Right lobe of liver (tissue), 6 donors: ENCODE measurements around the gene FANCC. TPM values are rescaled to one million over a fixed set of nuclear protein-coding genes. Genes with fewer than 3 reads are reported as not detected.
A peak's percentile ranks its signal among the peaks of the same experiment; 100 is the strongest.

Experiments
- ATAC-seq, 4 donors: fragments of 200-7000 bp; cut with Tn5 transposase; one replicate each; pipeline ENCODE4 v1.9.1; 2020; ENCODE audit warnings: mild to moderate bottlenecking in 4 of 4, moderate library complexity in 4 of 4
- DNase-seq, 3 donors: peaks; one replicate each; pipeline ENCODE4 v3.0.0-alpha.2; 2020
- H3K27ac ChIP-seq, 3 donors: fragments of 200-600 bp; one replicate each; pipeline ENCODE4 v1.8.0; 2022
- H3K27me3 ChIP-seq, 2 donors: fragments of 200-600 bp; one replicate each; pipeline ENCODE4 v1.8.0; 2022
- H3K36me3 ChIP-seq, 4 donors: fragments of 200-600 bp; sonication (generic) in 1 of 4; one replicate each; pipeline versions ENCODE4 v1.5.1 to v1.8.0; 2017 to 2022; ENCODE audit warnings: control low read depth in 1 of 4
- H3K4me1 ChIP-seq, 4 donors: fragments of 200-600 bp; sonication (generic) in 1 of 4; one replicate each; pipeline versions ENCODE4 v1.5.1 to v1.8.0; 2017 to 2022; ENCODE audit warnings: control low read depth in 1 of 4
- H3K4me3 ChIP-seq, 3 donors: fragments of 200-600 bp; one replicate each; pipeline ENCODE4 v1.8.0; 2022
- H3K9me3 ChIP-seq, 4 donors: fragments of 200-600 bp; sonication (generic) in 1 of 4; one replicate each; pipeline versions ENCODE4 v1.5.1 to v1.8.0; 2017 to 2022; ENCODE audit warnings: control low read depth in 1 of 4
- POLR2A ChIP-seq: fragments of 450-650 bp; IDR thresholded peaks from one replicate; pipeline ENCODE4 v1.6.1; 2017; ENCODE audit warnings: antibody characterized with exemption, mild to moderate bottlenecking
- WGBS: methylation state at CpG from one replicate; pipeline ENCODE4 v1.1.6; 2018; ENCODE audit warnings: low coverage, low lambda C conversion rate; ENCODE audit not compliant: insufficient coverage; ENCODE audit errors: missing lambda C conversion rate; 5-methylcytosine and 5-hydroxymethylcytosine counted together
- intact Hi-C, 2 donors: fragments of 100-400 bp; cut with DNase I; formaldehyde crosslinking; loops; one replicate each; pipeline versions ENCODE4 v1.11.2 to v1.14.1; 2022
- total RNA-seq, 6 experiments: library from RNA; depleted of rRNA in 2 of 6; stranded (reverse); fragments of >200 nt in 2 of 6; fragmentation: NEBNext Ultra II Directional in 3 of 6; extraction: Animal tissue kit (Norgen Biotek cat#: 25700) in 3 of 6; gene quantifications; one replicate each; pipeline versions ENCODE4 v1.1.0 to v1.2.4, GENCODE V29; 2016 to 2023
- TF ChIP-seq, protein P1 (sequence below), 4 donors: fragments of 200-600 bp in 3 of 4; fragments of 450-650 bp in 1 of 4; IDR thresholded peaks; one replicate each; pipeline versions ENCODE4 v1.5.1 to v1.8.0; 2016 to 2022; ENCODE audit warnings: antibody characterized with exemption in 4 of 4, mild to moderate bottlenecking in 2 of 4
- donor health status: DM: no; HTN: yes; CAD: no.
- donor health status: DM: no; HTN: no; CAD: no.
- donor health status: DM: no; HTN: no; CAD: no.
- donor health status: DM: no; HTN: yes; CAD: no.
- donor health status: DM: no; HTN: yes; CAD: no.

FANCC gene
- total RNA-seq, 6 experiments from 2014 or later, result 8.1 to 27.9 (median 13.2) TPM

DNA sequence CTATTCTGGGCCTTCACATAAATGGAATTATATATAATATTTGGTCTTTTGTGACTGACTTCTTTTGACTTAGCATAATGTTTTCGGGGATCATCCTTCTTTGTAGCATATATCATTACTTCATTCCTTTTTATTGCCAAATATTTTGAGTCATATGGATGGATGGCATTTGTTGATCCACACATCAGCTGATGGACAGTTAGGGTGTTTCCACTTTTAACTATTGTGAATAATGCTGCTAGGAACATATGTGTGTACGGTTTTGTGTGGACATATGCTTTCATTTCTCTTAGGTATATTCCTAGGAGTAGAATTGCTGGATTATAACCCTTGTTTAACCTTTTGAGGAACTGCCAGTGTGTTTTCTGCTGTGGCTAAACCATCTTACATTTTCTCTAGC lies 249.6 kb downstream of the FANCC start:
- no peak overlapping the region for H3K4me3 ChIP-seq
- intact Hi-C loops, result no loop called here
- H3K27me3 ChIP-seq, result no peaks in the 10 kb centered on the region
- peaks cover 0 to 67% (median 24%) of the 10 kb centered on the region in 4 donors for H3K4me1 ChIP-seq
- H3K27ac ChIP-seq, result no peak overlapping the region
- 50% methylated on average over 2 of the region's 2 CpGs for WGBS
- ATAC-seq (no peak), DNase-seq (no peak)
- peaks cover 0 to 61% (median 11%) of the 10 kb centered on the region in 4 donors for H3K36me3 ChIP-seq
- TF ChIP-seq, protein P1, sequence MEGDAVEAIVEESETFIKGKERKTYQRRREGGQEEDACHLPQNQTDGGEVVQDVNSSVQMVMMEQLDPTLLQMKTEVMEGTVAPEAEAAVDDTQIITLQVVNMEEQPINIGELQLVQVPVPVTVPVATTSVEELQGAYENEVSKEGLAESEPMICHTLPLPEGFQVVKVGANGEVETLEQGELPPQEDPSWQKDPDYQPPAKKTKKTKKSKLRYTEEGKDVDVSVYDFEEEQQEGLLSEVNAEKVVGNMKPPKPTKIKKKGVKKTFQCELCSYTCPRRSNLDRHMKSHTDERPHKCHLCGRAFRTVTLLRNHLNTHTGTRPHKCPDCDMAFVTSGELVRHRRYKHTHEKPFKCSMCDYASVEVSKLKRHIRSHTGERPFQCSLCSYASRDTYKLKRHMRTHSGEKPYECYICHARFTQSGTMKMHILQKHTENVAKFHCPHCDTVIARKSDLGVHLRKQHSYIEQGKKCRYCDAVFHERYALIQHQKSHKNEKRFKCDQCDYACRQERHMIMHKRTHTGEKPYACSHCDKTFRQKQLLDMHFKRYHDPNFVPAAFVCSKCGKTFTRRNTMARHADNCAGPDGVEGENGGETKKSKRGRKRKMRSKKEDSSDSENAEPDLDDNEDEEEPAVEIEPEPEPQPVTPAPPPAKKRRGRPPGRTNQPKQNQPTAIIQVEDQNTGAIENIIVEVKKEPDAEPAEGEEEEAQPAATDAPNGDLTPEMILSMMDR (IDR thresholded peaks at IDR 0.05), result no peak
- TF ChIP-seq POLR2A, result no peak
- no peaks in the 10 kb centered on the region for H3K9me3 ChIP-seq

DNA sequence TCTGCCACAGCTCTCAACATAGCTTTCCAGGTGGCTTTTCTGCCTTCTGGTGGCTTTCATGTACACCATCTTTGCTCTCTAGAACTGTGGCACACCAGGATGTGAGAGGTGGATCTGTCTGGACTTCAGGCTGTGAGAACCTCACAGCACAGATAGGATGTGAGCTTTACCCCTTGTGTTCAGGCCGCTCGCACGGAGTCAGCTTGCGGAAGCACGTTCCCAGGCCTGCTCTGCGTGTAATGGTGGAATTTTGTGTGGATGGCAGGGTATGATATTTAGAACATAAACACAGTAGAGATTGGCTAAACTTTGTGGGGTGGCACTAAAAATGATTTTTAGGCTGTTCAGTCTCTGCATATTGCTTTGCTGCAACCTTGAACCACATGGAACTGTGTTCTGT lies 250.5 kb downstream of the FANCC start:
- peak overlapping the region in 1 of 3 donors; percentile 87 for H3K27ac ChIP-seq
- intact Hi-C loops, result no loop called here
- H3K36me3 ChIP-seq, result peaks cover 0 to 68% (median 15%) of the 10 kb centered on the region in 4 donors
- H3K4me1 ChIP-seq, result peaks cover 0 to 66% (median 27%) of the 10 kb centered on the region in 4 donors
- H3K4me3 ChIP-seq, result no peak overlapping the region
- no peaks in the 10 kb centered on the region for H3K27me3 ChIP-seq
- TF ChIP-seq, protein P1 (IDR thresholded peaks at IDR 0.05), result no peak
- TF ChIP-seq POLR2A, result no peak
- no peak for DNase-seq
- H3K9me3 ChIP-seq, result no peaks in the 10 kb centered on the region
- ATAC-seq, result no peak
- 98% methylated on average over 6 of the region's 6 CpGs for WGBS

DNA sequence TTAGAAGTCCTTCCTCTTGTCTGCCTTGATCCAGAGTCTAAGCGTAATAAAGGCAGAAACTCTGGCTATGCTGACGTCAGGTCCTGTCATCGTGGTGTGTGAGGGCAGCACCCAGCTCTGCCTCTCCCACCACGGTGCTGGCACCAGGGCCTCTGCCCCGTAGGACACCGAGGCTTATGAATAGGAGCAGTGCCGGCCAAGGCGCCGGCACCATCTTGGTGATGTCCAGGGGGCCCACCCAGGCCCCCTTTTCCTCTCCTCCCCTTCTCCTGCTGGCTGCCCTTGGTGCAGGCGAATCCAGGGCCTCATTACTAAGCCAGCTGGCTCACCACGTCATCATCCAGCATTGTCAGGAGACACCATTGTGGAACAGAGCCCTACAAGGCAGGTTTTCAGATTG lies 252.3 kb downstream of the FANCC start:
- WGBS, result 29% methylated on average over 5 of the region's 11 CpGs
- no peak for TF ChIP-seq POLR2A
- TF ChIP-seq, protein P1 (IDR thresholded peaks at IDR 0.05), result no peak
- peaks cover 0 to 72% (median 27%) of the 10 kb centered on the region in 4 donors for H3K4me1 ChIP-seq
- intact Hi-C loops, result no loop called here
- peak overlapping the region; percentile 58 to 87 (median 81) for H3K27ac ChIP-seq
- H3K36me3 ChIP-seq, result peaks cover 0 to 78% (median 24%) of the 10 kb centered on the region in 4 donors
- H3K4me3 ChIP-seq, result no peak overlapping the region
- ATAC-seq (peak; percentile 3 to 14 (median 11)), DNase-seq (no peak)
- no peaks in the 10 kb centered on the region for H3K27me3 ChIP-seq
- H3K9me3 ChIP-seq, result no peaks in the 10 kb centered on the region

DNA sequence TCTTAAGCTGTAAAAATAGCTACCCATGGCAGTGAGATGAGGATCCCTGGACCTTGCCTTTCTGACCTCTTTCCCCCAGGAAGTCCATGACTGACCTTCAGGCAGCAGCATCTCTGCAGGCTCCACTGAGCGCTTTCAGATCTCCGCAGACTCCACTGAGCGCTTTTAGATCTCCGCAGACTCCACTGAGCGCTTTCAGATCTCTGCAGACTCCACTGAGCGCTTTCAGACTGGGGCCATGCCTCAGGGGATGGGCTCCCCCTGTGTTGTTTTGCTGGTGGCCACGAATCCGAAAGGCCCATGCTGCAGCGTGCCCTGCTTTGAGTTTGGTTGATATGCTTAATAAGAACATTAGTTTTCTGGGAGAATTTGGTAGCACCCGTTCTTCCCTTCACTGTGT lies 254.2 kb downstream of the FANCC start:
- Histone ChIP-seq H3K4me3 (no peak overlapping the region), H3K27ac (peak overlapping the region in 2 of 3 donors; percentile 77 to 87), H3K27me3 (no peaks in the 10 kb centered on the region), H3K9me3 (no peaks in the 10 kb centered on the region), H3K4me1 (peaks cover 0 to 62% (median 22%) of the 10 kb centered on the region in 4 donors), H3K36me3 (peaks cover 0 to 59% (median 19%) of the 10 kb centered on the region in 4 donors)
- TF ChIP-seq POLR2A, result no peak
- TF ChIP-seq, protein P1 (IDR thresholded peaks at IDR 0.05), result no peak
- no peak for DNase-seq
- 86% methylated on average over 6 of the region's 10 CpGs for WGBS
- no peak for ATAC-seq
- intact Hi-C loops, result no loop called here
